ENCODE measurements around the gene RASD2. TPM values are rescaled to one million over a fixed set of nuclear protein-coding genes. Genes with fewer than 3 reads are reported as not detected.

The RASD2 gene, protein sequence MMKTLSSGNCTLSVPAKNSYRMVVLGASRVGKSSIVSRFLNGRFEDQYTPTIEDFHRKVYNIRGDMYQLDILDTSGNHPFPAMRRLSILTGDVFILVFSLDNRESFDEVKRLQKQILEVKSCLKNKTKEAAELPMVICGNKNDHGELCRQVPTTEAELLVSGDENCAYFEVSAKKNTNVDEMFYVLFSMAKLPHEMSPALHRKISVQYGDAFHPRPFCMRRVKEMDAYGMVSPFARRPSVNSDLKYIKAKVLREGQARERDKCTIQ
- under 0.01 and 0.46 TPM in 2 replicates for total RNA-seq

DNA sequence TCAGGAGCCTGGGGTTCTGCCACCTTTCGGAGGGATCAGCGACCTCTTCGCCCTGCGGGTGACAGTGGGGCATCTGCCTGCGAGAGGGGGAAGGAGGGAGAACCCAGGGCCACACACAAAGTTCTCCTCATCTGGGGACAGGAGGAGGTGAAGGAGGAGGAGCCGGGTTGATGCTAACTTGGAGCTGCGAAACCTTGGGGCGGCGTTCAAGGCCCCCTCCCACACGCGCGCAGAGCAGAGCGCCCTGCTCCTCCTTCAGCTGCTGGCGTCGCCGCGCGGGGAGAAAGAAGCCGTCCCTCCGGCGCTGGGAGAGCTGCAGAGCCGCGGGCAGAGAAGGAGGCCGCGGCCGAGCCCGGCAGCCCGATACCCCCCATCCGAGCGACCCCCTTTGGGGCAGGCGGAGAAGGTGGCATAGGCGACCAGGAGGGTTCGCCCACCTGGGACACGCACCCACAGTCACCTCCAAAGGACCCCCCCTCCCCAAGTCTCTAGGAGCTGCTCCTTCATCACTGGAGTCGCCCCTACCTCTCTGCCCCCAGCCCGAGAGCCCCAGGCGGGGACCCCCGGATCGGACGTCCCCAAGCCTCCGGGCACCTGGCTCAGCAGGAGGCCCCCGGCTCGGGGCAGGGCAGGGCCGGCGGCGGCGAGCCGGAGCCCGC, at the start of gene RASD2:
Gene RASD2, plus strand, starts transcription at position 237 of the 659 bp plus-strand sequence. CDS start 5,979 bp downstream, outside the sequence.

Other genes starting within 250 kb of the RASD2 start
- gene TOM1, start 240.9 kb upstream of the RASD2 start, total RNA-seq = 32.9 and 33.4 TPM in 2 replicates
- gene HMOX1, start 159.7 kb upstream of the RASD2 start, total RNA-seq = 86.8 and 237 TPM in 2 replicates
- 5.3 and 11.5 TPM in 2 replicates for gene MCM5, start 140.7 kb upstream of the RASD2 start, total RNA-seq
- not detected in 2 replicates for gene MB, start 76.5 kb downstream of the RASD2 start, total RNA-seq
- 23.5 and 32.1 TPM in 2 replicates for gene APOL6, start 107.6 kb downstream of the RASD2 start, total RNA-seq
- gene APOL5, start 177.0 kb downstream of the RASD2 start, total RNA-seq = not detected in 2 replicates